GM10266 (cell line): Measurements from ENCODE around the gene BORCS5.

Source experiments
- DNase-seq: peaks from one replicate; pipeline ENCODE4 v3.0.0; 2012; ENCODE audit errors: extremely low spot score
- CTCF ChIP-seq: IDR thresholded peaks from 2 replicates; pipeline ENCODE4 v1.5.1; 2012; ENCODE audit warnings: mild to moderate bottlenecking, low read depth; ENCODE audit not compliant: control insufficient read depth, insufficient read depth; ENCODE audit errors: missing control alignments

BORCS5 gene

GRCh38 chr12:12473223-12473622 lies 116.3 kb downstream of the BORCS5 start:
- no peak for TF ChIP-seq CTCF
- no peak for DNase-seq

- TF ChIP-seq CTCF = no peak
- DNase-seq = no peak
These were observed 117.6 kb downstream of the BORCS5 start for GRCh38 chr12:12474471-12474928.

GRCh38 chr12:12474931-12475795 lies 118.3 kb downstream of the BORCS5 start:
- peak; percentile 91 for DNase-seq
- TF ChIP-seq CTCF = no peak

GRCh38 chr12:12476857-12477531 lies 120.1 kb downstream of the BORCS5 start:
- no peak for TF ChIP-seq CTCF
- no peak for DNase-seq

- no peak for DNase-seq
- no peak for TF ChIP-seq CTCF
These were observed 120.6 kb downstream of the BORCS5 start for GRCh38 chr12:12477532-12477890.

GRCh38 chr12:12480074-12480473 lies 123.2 kb downstream of the BORCS5 start:
- no peak for TF ChIP-seq CTCF
- no peak for DNase-seq

GRCh38 chr12:12481631-12482030 lies 124.8 kb downstream of the BORCS5 start:
- DNase-seq = no peak
- no peak for TF ChIP-seq CTCF
